Suprapubic skin (tissue), 4 donors: ENCODE results near the gene FDXR. TPM values are rescaled to one million over a fixed set of nuclear protein-coding genes. Genes with fewer than 3 reads are reported as not detected.
"Not testable (repeated sequence)": the region's sequence is repeated elsewhere in the genome, so short reads cannot be mapped to it uniquely, and the experiment has no call there.

Experiments
- DNase-seq, 2 donors: peaks; one replicate each; pipeline ENCODE4 v3.0.0-alpha.2; 2019; ENCODE audit warnings: low spot score in 2 of 2
- H3K27ac ChIP-seq: fragments of 200-600 bp; sonication (generic); one replicate; pipeline ENCODE4 v1.5.1; 2019
- H3K27me3 ChIP-seq: fragments of 200-600 bp; sonication (generic); one replicate; pipeline ENCODE4 v1.5.1; 2019
- H3K36me3 ChIP-seq: fragments of 200-600 bp; sonication (generic); one replicate; pipeline ENCODE4 v1.5.1; 2019
- H3K4me1 ChIP-seq: fragments of 200-600 bp; sonication (generic); one replicate; pipeline ENCODE4 v1.5.1; 2019
- H3K4me3 ChIP-seq: fragments of 200-600 bp; sonication (generic); one replicate; pipeline ENCODE4 v1.5.1; 2019; ENCODE audit warnings: mild to moderate bottlenecking
- H3K9me3 ChIP-seq: fragments of 200-600 bp; sonication (generic); one replicate; pipeline ENCODE4 v1.5.1; 2019
- EP300 ChIP-seq: sonication (generic); formaldehyde crosslinking; IDR thresholded peaks from one replicate; pipeline ENCODE4 v1.6.1; 2017; ENCODE audit warnings: antibody characterized with exemption
- POLR2A ChIP-seq, 2 donors: fragments of 450-650 bp; IDR thresholded peaks; one replicate each; pipeline ENCODE4 v1.6.1; 2017; ENCODE audit warnings: antibody characterized with exemption in 2 of 2, mild to moderate bottlenecking in 2 of 2, moderate library complexity in 2 of 2
- POLR2AphosphoS5 ChIP-seq, 3 donors: sonication (generic); formaldehyde crosslinking; IDR thresholded peaks; one replicate each; pipeline ENCODE4 v1.6.1; 2017; ENCODE audit warnings: antibody characterized with exemption in 3 of 3
- WGBS: methylation state at CpG from one replicate; pipeline ENCODE4 v1.1.5; 2018; 5-methylcytosine and 5-hydroxymethylcytosine counted together
- total RNA-seq, 4 donors: library from RNA; depleted of rRNA; stranded (reverse); fragments of >200 nt; gene quantifications; one replicate each; pipeline ENCODE4 v1.1.0, GENCODE V29; 2016
- TF ChIP-seq, protein P1 (sequence below), 2 donors: fragments of 200-600 bp in 1 of 2; fragments of 450-650 bp in 1 of 2; sonication (generic) in 1 of 2; IDR thresholded peaks; one replicate each; pipeline ENCODE4 v1.5.1; 2016 to 2019; ENCODE audit warnings: antibody characterized with exemption in 2 of 2, mild to moderate bottlenecking in 1 of 2, moderate library complexity in 1 of 2

Gene FDXR
- total RNA-seq, 4 donors from 2014 or later = 19.1 to 34.1 (median 24.7) TPM

DNA sequence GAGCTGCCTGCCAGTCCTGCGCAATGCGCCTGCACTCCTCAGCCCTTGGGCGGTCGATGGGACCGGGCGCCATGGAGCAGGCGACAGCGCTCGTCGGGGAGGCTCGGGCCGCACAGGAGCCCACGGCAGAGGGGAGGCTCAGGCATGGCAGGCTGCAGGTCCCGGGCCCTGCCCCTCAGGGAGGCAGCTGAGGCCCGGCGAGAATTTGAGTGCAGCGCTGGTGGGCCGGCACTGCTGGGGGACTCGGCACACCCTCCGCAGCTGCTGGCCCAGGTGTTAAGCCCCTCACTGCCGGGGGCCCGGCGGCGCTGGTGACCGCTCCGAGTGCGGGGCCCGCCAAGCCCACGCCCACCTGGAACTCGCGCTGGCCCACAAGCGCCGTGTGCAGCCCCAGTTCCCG lies 34.2 kb upstream of the FDXR start:
- H3K9me3 ChIP-seq = no peaks in the 10 kb centered on the region
- H3K27me3 ChIP-seq = peaks cover 11% of the 10 kb centered on the region
- no peaks in the 10 kb centered on the region for H3K36me3 ChIP-seq
- H3K4me1 ChIP-seq = peaks cover 17% of the 10 kb centered on the region
- no peak overlapping the region for H3K4me3 ChIP-seq
- H3K27ac ChIP-seq = no peak overlapping the region
- DNase-seq = no peak
- WGBS = no CpG with 5 or more reads among the region's 34 CpGs
- TF ChIP-seq POLR2AphosphoS5 (IDR thresholded peaks at IDR 0.05) (no peak), EP300 (no peak), POLR2A (IDR thresholded peaks at IDR 0.05) (no peak)
- TF ChIP-seq, protein P1, sequence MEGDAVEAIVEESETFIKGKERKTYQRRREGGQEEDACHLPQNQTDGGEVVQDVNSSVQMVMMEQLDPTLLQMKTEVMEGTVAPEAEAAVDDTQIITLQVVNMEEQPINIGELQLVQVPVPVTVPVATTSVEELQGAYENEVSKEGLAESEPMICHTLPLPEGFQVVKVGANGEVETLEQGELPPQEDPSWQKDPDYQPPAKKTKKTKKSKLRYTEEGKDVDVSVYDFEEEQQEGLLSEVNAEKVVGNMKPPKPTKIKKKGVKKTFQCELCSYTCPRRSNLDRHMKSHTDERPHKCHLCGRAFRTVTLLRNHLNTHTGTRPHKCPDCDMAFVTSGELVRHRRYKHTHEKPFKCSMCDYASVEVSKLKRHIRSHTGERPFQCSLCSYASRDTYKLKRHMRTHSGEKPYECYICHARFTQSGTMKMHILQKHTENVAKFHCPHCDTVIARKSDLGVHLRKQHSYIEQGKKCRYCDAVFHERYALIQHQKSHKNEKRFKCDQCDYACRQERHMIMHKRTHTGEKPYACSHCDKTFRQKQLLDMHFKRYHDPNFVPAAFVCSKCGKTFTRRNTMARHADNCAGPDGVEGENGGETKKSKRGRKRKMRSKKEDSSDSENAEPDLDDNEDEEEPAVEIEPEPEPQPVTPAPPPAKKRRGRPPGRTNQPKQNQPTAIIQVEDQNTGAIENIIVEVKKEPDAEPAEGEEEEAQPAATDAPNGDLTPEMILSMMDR (IDR thresholded peaks at IDR 0.05) = no peak

DNA sequence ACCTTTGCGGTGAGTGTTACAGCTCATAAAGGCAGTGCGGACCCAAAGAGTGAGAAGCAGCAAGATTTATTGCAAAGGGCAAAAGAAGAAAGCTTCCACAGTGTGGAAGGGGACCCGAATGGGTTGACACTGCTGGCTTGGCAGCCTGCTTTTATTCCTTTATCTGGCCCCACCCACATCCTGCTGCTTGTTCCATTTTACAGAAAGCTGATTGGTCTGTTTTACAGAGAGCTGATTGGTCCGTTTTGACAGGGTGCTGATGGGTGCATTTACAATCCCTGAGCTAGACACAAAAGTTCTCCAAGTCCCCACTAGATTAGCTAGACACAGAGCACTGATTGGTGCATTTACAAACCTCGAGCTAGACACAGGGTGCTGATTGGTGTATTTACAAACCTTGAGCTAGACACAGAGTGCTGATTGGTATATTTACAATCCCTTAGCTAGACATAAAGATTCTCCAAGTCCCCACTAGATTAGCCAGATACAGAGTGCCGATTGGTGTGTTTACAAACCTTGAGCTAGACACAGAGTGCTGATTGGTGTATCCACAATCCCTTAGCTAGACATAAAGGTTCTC lies 33.5 kb upstream of the FDXR start:
- Histone ChIP-seq H3K27me3 (peaks cover 11% of the 10 kb centered on the region), H3K4me1 (peaks cover 17% of the 10 kb centered on the region)
- not testable (repeated sequence) for H3K9me3 ChIP-seq, H3K4me3 ChIP-seq, DNase-seq, H3K27ac ChIP-seq, H3K36me3 ChIP-seq
- WGBS = 72% methylated on average over 6 of the region's 6 CpGs

DNA sequence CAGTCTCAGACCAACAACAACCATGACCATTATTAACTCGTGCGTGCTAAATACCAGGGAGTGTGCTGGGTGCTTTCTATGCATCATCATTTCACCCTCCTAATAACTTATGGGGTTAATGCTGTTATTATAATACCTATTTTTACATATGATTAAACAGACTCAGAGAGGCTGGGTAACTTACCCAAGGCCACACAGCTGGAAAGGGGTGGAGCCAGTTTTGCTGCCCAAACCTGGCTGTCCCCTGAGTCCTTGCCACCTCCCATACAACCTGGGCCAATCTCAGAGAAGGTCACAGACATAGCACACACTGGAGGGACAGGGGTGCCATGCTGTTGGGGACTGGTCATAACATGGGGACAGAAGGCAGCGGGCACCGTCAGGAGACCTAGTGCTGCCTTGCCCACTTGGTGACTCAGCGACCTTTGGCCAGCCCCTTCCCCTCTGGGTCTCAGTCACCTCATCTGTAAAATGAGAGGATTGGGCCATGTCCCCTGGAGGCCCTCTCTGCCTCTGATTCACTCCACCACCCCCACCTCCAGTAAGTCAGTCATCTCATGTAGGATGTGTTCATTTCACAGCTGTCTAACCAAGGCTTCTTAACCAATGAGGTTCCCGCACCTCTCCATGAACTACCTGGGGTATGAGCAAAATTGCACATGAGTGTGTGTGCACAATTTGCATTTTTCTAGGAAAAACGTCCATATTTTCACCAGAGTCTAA lies 32.1 kb upstream of the FDXR start:
- TF ChIP-seq POLR2A (IDR thresholded peaks at IDR 0.05) (no peak), POLR2AphosphoS5 (IDR thresholded peaks at IDR 0.05) (no peak), EP300 (no peak)
- TF ChIP-seq, protein P1 (IDR thresholded peaks at IDR 0.05) = no peak
- Histone ChIP-seq H3K36me3 (no peaks in the 10 kb centered on the region), H3K4me3 (no peak overlapping the region), H3K27me3 (peaks cover 11% of the 10 kb centered on the region), H3K9me3 (no peaks in the 10 kb centered on the region), H3K4me1 (peaks cover 17% of the 10 kb centered on the region), H3K27ac (no peak overlapping the region)
- WGBS = 84% methylated on average over 6 of the region's 7 CpGs
- DNase-seq = no peak

DNA sequence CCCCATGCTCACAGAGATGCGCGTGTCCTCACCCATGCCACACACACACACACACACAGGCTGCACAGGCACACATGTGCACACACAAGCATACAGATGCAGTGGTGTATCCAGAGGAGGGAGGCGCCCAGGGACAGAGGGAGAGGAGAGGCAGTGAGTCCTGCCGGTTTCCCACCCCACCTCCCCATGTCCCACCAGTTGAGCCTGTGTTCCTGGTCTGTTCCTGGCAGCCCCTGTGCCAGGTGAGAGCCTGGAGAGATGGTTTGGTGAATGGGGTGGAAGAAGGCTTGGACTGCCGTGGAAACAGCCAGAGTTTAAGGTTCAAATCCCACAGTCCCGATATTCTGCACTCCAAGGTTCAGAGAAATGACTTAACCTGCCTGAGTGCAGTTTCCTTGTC lies 30.9 kb upstream of the FDXR start:
- peaks cover 12% of the 10 kb centered on the region for H3K4me1 ChIP-seq
- no peak overlapping the region for H3K4me3 ChIP-seq
- 85% methylated on average over 6 of the region's 6 CpGs for WGBS
- no peak overlapping the region for H3K27ac ChIP-seq
- TF ChIP-seq POLR2A (IDR thresholded peaks at IDR 0.05) = no peak
- TF ChIP-seq, protein P1 (IDR thresholded peaks at IDR 0.05) = no peak
- no peaks in the 10 kb centered on the region for H3K9me3 ChIP-seq
- DNase-seq = no peak
- H3K36me3 ChIP-seq = no peaks in the 10 kb centered on the region
- H3K27me3 ChIP-seq = peaks cover 11% of the 10 kb centered on the region

DNA sequence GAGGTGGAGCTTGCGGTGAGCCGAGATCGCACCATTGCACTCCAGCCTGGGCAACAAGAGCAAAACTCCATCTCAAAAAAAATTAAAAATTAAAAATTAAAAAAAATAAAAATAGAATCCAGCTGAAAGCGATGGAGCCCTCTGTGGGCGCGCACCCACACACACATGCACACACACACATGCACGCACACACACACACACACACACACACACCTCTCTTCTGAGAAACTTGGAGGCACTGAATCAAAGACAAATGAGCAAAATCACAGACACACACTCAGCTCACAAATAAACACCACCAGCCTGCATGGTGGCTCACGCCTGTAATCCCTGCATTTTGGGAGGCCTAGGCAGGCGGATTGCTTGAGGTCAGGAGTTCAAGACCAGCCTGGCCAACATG lies 30.2 kb upstream of the FDXR start:
- no peaks in the 10 kb centered on the region for H3K36me3 ChIP-seq
- TF ChIP-seq, protein P1 (IDR thresholded peaks at IDR 0.05) = no peak
- TF ChIP-seq POLR2A (IDR thresholded peaks at IDR 0.05) (no peak), POLR2AphosphoS5 (IDR thresholded peaks at IDR 0.05) (no peak), EP300 (no peak)
- no peak for DNase-seq
- H3K4me1 ChIP-seq = peaks cover 13% of the 10 kb centered on the region
- H3K4me3 ChIP-seq = no peak overlapping the region
- H3K9me3 ChIP-seq = no peaks in the 10 kb centered on the region
- H3K27me3 ChIP-seq = peaks cover 11% of the 10 kb centered on the region
- 86% methylated on average over 9 of the region's 9 CpGs for WGBS
- H3K27ac ChIP-seq = no peak overlapping the region
